Activated CD8-positive, alpha-beta T cell treated with anti-CD3 and anti-CD28 coated beads for 36 hours (primary cell): ENCODE measurements around the gene KDELR3. TPM values are rescaled to one million over a fixed set of nuclear protein-coding genes. Genes with fewer than 3 reads are reported as not detected.

Source experiments
- ATAC-seq: fragments of 200-7000 bp; cut with Tn5 transposase; one replicate; pipeline ENCODE4 v1.10.0; 2021; ENCODE audit warnings: mild to moderate bottlenecking, moderate library complexity
- CTCF ChIA-PET: fragments of 350-600 bp; sonication (Branson Sonifier 250); formaldehyde crosslinking; loops from one replicate; lab custom pipeline; 2021; ENCODE audit warnings: antibody characterized with exemption; lab: Charles Lee
- POLR2A ChIA-PET: fragments of 350-600 bp; sonication (Branson Sonifier 250); formaldehyde crosslinking; loops from one replicate; lab custom pipeline; 2021; ENCODE audit warnings: antibody characterized with exemption; lab: Charles Lee
- DNase-seq: peaks from one replicate; pipeline ENCODE4 v3.0.0-alpha.2; 2020
- H3K27ac Mint-ChIP-seq: one replicate; pipeline ENCODE4 v1.8.0; 2021; ENCODE audit warnings: mild to moderate bottlenecking, mixed read lengths
- H3K27me3 Mint-ChIP-seq: one replicate; pipeline ENCODE4 v1.8.0; 2021; ENCODE audit warnings: mixed read lengths
- H3K36me3 Mint-ChIP-seq: one replicate; pipeline ENCODE4 v1.8.0; 2021; ENCODE audit warnings: low read depth, mixed read lengths
- H3K4me1 Mint-ChIP-seq: one replicate; pipeline ENCODE4 v1.8.0; 2021; ENCODE audit warnings: low read depth, mixed read lengths
- H3K4me3 Mint-ChIP-seq: one replicate; pipeline ENCODE4 v1.8.0; 2021; ENCODE audit warnings: mild to moderate bottlenecking, moderate library complexity, mixed read lengths
- H3K9me3 Mint-ChIP-seq: one replicate; pipeline ENCODE4 v1.8.0; 2021; ENCODE audit warnings: mixed read lengths
- intact Hi-C: fragments of 100-400 bp; cut with micrococcal nuclease; formaldehyde crosslinking; loops from one replicate; pipeline ENCODE4 v1.10.0; 2022
- total RNA-seq, 2 experiments: library from RNA; stranded (reverse); gene quantifications; one replicate each; pipeline ENCODE4 v1.2.3, GENCODE V29; 2021
- TF ChIP-seq, protein P1 (sequence below): fragments of 200-600 bp; IDR thresholded peaks from one replicate; pipeline ENCODE4 v1.8.0; 2022; ENCODE audit warnings: antibody characterized with exemption, mild to moderate bottlenecking

KDELR3 gene
- total RNA-seq, 2 experiments from 2014 or later: 1.7 to 2.1 TPM

DNA sequence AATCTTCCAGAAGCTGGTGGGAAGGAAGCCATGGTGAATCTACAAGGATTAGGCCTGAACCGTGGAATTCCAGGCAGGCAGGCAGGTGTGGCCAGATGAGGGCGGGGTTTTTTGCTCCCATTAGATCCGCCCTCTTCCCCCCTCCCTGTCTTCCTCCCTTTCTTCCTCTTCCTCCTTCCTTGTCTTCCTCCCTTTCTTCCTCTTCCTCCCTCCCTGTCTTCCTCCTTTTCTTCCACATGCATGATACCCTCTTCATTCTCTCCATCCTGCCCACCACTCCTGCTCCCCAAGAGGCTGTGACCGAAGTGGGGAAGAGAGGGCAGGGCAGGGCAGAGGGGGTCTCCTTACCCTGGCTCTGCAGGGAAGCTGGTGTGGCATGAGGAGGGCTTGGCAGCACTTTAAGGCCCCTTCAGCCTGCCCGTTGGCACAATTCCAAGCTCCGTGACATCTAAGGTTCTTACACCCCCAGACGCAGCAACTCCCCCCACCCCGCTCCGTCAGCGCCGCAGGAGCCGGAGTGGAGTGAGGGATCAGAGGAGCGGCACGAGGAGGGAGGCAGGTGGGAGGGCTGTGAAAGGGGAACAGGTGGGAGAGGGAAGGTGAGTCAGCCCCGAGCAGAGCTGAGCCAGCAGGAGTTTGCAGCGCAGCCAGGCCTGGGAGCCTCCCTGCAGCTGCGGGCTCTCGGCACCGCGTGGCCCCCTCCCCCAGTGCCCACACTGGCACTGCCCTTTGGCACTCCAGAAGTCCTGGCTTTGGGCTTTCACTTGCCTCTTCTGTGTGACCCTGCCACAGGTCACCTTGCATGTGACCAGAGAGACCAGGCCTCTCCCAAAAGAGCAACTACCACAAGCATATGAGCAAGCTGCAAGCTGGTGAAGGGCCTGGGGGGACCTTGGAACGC, 45.0 kb upstream of the KDELR3 start:
- H3K4me3 Mint-ChIP-seq: no peak overlapping the region
- DNase-seq (no peak), ATAC-seq (no peak)
- CTCF ChIA-PET: interaction anchor here (1.1 kb wide), 1 partner anchor 371 kb away, joined by 3 read pairs; no protein-coding TSS in a partner anchor
- no peak overlapping the region for H3K27ac Mint-ChIP-seq
- intact Hi-C loops: no loop called here
- H3K4me1 Mint-ChIP-seq: no peaks in the 10 kb centered on the region
- no peaks in the 10 kb centered on the region for H3K9me3 Mint-ChIP-seq
- H3K27me3 Mint-ChIP-seq: no peaks in the 10 kb centered on the region
- POLR2A ChIA-PET: no interaction called here
- no peaks in the 10 kb centered on the region for H3K36me3 Mint-ChIP-seq
- TF ChIP-seq, protein P1, sequence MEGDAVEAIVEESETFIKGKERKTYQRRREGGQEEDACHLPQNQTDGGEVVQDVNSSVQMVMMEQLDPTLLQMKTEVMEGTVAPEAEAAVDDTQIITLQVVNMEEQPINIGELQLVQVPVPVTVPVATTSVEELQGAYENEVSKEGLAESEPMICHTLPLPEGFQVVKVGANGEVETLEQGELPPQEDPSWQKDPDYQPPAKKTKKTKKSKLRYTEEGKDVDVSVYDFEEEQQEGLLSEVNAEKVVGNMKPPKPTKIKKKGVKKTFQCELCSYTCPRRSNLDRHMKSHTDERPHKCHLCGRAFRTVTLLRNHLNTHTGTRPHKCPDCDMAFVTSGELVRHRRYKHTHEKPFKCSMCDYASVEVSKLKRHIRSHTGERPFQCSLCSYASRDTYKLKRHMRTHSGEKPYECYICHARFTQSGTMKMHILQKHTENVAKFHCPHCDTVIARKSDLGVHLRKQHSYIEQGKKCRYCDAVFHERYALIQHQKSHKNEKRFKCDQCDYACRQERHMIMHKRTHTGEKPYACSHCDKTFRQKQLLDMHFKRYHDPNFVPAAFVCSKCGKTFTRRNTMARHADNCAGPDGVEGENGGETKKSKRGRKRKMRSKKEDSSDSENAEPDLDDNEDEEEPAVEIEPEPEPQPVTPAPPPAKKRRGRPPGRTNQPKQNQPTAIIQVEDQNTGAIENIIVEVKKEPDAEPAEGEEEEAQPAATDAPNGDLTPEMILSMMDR: no peak

DNA sequence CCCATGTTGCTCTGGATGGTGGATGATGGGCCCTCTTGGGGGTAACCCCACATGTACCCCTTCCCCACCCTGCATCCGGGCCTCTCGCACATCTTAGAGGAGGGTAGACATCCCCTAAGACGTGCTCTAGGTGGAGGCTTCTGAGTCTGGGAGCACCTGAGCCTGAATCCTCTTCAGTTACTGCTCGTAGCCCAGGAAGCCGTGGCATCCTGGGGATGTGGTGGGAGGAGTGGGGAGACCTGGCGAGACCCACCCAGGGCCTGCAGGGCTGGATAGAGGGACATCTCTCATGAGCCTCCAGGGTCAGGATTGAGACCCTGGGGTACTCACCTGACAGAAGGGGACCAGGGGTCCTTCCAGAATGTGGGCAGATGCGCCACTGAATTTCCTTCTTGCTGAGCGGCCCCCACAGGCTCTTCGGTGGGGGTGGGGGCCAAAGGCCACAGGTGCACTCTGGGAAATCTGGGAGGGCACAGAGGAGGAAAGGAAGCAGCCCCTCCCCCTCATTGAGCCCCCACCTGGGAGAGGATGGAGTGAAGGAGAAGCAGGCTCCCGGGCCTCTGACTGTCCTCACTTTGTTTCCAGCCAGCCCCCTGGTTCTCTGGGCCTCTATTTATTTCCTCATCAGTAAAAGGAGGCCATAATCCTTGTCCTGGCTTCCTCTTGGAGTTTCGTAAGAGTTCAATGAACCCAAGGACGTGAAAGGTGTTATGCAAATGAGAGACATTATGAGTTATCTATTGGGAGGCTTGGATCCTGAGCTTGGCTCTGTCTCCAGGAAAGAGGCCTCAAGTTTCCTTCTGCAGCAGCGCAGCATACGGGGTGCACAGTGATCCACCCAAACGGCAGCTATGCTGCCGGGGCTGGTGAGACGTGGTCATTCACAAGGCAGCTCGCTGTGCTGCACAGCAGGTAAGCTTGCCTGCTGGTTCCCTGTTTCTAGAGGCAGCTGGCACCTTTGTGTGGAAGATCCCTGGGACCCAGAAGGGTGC, 44.1 kb upstream of the KDELR3 start:
- ATAC-seq: no peak

DNA sequence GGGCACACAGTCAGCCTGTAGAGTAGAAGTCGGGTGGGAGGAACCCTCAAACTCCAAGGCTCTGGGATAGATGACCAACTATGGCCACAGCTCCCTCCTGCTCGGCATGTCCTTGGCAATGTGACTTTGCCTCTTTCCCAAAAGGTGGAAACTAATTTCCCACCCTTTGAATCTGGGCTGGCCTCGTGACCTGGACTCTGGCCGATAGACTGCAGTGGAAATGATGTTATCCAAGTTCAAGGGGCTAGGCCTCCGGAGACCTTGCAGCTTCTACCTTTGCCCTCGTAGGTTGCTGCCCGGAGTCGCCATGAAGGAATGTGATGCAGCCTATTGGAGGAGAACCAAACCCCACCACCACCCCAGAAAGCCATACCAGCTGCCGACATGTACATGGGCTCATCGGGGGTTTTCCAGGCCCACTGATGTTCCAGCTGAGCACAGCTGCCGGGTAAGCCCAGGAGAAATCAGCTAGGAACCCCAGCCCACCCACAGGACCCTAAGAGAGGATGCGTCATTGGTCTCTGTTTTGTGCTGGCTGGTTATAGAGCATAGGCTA, 43.3 kb upstream of the KDELR3 start:
- ATAC-seq (no peak), DNase-seq (no peak)
- no peaks in the 10 kb centered on the region for H3K27me3 Mint-ChIP-seq
- H3K4me3 Mint-ChIP-seq: no peak overlapping the region
- H3K9me3 Mint-ChIP-seq: no peaks in the 10 kb centered on the region
- POLR2A ChIA-PET: interaction anchor here (0.6 to 1.0 kb wide), 4 partner anchors 9 to 97 kb away, joined by 3 to 4 read pairs (median 3); no protein-coding TSS in a partner anchor
- no peaks in the 10 kb centered on the region for H3K4me1 Mint-ChIP-seq
- TF ChIP-seq, protein P1: no peak
- CTCF ChIA-PET: no interaction called here
- intact Hi-C loops: no loop called here
- no peak overlapping the region for H3K27ac Mint-ChIP-seq
- H3K36me3 Mint-ChIP-seq: no peaks in the 10 kb centered on the region

More for the DNA sequence above, 44.1 kb upstream of the KDELR3 start:
- Mint-ChIP-seq H3K27ac (no peak overlapping the region), H3K9me3 (no peaks in the 10 kb centered on the region), H3K27me3 (no peaks in the 10 kb centered on the region), H3K4me1 (no peaks in the 10 kb centered on the region), H3K4me3 (no peak overlapping the region), H3K36me3 (no peaks in the 10 kb centered on the region)
- TF ChIP-seq, protein P1: no peak
- CTCF ChIA-PET: no interaction called here
- intact Hi-C loops: no loop called here
- no peak for DNase-seq
- POLR2A ChIA-PET: interaction anchor here (0.6 to 1.0 kb wide), 4 partner anchors 10 to 98 kb away, joined by 3 to 4 read pairs (median 3); no protein-coding TSS in a partner anchor

DNA sequence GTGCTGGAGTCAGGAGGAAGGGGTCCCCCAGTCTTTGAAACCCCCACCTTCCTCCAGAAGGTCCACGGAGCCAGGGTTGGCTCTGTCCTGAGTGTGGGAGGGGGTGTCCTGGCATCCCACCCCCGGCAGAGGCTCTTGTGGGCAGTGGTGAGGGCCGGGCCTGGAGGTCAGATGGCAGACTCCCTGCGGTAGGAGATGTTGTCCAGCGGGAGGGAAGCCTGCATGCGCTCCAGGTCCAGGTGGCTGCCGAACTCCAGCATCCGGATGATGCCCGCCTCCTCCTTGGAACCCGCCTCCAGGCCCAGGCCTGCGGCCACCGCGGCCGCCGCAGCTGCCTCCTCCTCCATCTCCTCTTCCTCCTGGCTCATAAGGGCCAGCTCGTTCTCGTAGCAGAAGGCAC, 41.3 kb upstream of the KDELR3 start:
- DNase-seq: no peak
- Mint-ChIP-seq H3K27me3 (no peaks in the 10 kb centered on the region), H3K4me3 (no peak overlapping the region), H3K36me3 (no peaks in the 10 kb centered on the region), H3K27ac (no peak overlapping the region), H3K9me3 (no peaks in the 10 kb centered on the region), H3K4me1 (no peaks in the 10 kb centered on the region)
- TF ChIP-seq, protein P1: no peak
- POLR2A ChIA-PET: no interaction called here
- no peak for ATAC-seq
- CTCF ChIA-PET: no interaction called here
- intact Hi-C loops: no loop called here
